H1 (cell line): ENCODE data around the gene CCDC154. TPM values are rescaled to one million over a fixed set of nuclear protein-coding genes. Genes with fewer than 3 reads are reported as not detected.

ENCODE experiments used
- CHD1 ChIP-seq: IDR thresholded peaks from 2 replicates; pipeline ENCODE4 v1.6.1; 2012; ENCODE audit warnings: low read depth, low read length, improper control_type of control experiment
- EGR1 ChIP-seq: IDR thresholded peaks from 2 replicates; pipeline ENCODE4 v1.6.1; 2011; ENCODE audit warnings: low read depth, low read length, borderline replicate concordance
- HDAC2 ChIP-seq, 2 experiments: fragments of 300-600 bp in 1 of 2; sonication (generic) in 1 of 2; IDR thresholded peaks; 2 replicates each; pipeline ENCODE4 v1.6.1; 2011 to 2012; ENCODE audit warnings: low read depth in 2 of 2, low read length in 2 of 2, mild to moderate bottlenecking in 2 of 2, moderate library complexity in 2 of 2, borderline replicate concordance in 1 of 2, inconsistent platforms in 1 of 2
- POU5F1 ChIP-seq: IDR thresholded peaks from 2 replicates; pipeline ENCODE4 v1.6.1; 2011; ENCODE audit warnings: low read depth, mild to moderate bottlenecking, low read length, moderate library complexity
- TAF7 ChIP-seq: optimal IDR thresholded peaks from 2 replicates; pipeline ENCODE3; 2011; ENCODE audit warnings: low read depth, mild to moderate bottlenecking, inconsistent platforms, low read length, moderate library complexity, borderline replicate concordance
- TEAD4 ChIP-seq: IDR thresholded peaks from 2 replicates; pipeline ENCODE4 v1.6.1; 2012; ENCODE audit warnings: low read depth, low read length, inconsistent platforms, mixed read lengths
- polyA plus RNA-seq, 7 experiments: library from polyadenylated mRNA; depleted of rRNA in 3 of 7; stranded (reverse) in 5 of 7; unstranded in 2 of 7; fragments of >200 nt in 5 of 7; fragments of 200-250 nt in 2 of 7; gene quantifications; 1 replicate in 5 of 7; 2 replicates in 1 of 7; 4 replicates in 1 of 7; pipeline versions ENCODE4 v1.2.1 to v1.2.3, GENCODE V29; 2011 to 2013; ENCODE audit warnings: missing spikeins in 2 of 7, mixed read lengths in 2 of 7
- total RNA-seq: library from RNA; stranded (reverse); fragmentation: NEBNext Ultra II Directional; extraction: Animal tissue kit (Norgen Biotek cat#: 25700); gene quantifications from 2 replicates; pipeline ENCODE4 v1.2.1, GENCODE V29; 2021
- TF ChIP-seq, protein P1 (sequence below): fragments of 300-600 bp; sonication (generic); IDR thresholded peaks from 2 replicates; pipeline ENCODE4 v1.7.1; 2012; ENCODE audit warnings: low read length, moderate library complexity, mild to moderate bottlenecking, inconsistent platforms; ENCODE audit not compliant: insufficient replicate concordance

Gene CCDC154
- total and polyA plus RNA-seq, 2 of the 8 experiments (the other 6 are each of a cell fraction or from before 2014, with no cell fraction given): 0.15 to 0.88 TPM

DNA sequence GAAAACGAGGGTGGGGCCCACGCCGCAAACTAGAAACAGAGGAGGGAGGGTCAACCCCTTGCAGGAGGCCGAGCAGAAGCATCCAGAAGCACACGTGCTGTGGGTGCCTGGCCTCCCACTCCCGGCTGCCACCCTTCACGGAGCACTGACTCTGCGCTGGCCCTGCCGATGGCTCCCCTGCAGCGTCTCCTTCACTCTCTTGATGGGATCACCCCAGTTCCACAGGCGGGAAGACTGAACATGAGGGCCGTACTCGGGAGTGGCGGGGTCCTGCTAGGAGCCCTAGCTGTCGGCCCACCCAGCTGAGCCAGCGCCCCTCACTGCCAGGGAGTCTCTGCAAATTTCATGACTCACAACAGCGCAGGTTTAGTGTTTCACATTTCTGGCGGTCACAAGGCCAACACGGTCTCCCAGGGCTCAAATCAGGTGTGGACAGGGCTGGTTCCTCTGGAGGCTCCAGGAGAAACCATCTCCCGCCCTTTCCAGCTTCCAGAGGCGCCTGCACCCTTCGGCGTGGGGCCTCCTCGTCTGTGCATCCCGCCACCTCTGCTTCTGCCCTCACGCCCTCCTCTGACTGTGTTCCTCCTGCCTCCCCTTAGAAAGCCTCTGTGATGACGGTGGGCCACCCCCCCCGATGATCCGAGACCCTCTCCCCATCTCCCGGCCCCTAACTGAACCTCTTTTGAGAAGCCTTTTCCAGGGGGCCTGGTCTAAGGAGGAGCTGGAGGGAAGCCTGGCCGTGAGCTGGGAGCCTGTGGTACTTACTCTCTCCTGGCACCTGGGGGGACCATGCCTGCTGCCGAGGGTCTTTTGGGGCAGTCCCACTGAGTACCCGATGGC, 42.4 kb upstream of the CCDC154 start (continued):
- TF ChIP-seq, protein P1, sequence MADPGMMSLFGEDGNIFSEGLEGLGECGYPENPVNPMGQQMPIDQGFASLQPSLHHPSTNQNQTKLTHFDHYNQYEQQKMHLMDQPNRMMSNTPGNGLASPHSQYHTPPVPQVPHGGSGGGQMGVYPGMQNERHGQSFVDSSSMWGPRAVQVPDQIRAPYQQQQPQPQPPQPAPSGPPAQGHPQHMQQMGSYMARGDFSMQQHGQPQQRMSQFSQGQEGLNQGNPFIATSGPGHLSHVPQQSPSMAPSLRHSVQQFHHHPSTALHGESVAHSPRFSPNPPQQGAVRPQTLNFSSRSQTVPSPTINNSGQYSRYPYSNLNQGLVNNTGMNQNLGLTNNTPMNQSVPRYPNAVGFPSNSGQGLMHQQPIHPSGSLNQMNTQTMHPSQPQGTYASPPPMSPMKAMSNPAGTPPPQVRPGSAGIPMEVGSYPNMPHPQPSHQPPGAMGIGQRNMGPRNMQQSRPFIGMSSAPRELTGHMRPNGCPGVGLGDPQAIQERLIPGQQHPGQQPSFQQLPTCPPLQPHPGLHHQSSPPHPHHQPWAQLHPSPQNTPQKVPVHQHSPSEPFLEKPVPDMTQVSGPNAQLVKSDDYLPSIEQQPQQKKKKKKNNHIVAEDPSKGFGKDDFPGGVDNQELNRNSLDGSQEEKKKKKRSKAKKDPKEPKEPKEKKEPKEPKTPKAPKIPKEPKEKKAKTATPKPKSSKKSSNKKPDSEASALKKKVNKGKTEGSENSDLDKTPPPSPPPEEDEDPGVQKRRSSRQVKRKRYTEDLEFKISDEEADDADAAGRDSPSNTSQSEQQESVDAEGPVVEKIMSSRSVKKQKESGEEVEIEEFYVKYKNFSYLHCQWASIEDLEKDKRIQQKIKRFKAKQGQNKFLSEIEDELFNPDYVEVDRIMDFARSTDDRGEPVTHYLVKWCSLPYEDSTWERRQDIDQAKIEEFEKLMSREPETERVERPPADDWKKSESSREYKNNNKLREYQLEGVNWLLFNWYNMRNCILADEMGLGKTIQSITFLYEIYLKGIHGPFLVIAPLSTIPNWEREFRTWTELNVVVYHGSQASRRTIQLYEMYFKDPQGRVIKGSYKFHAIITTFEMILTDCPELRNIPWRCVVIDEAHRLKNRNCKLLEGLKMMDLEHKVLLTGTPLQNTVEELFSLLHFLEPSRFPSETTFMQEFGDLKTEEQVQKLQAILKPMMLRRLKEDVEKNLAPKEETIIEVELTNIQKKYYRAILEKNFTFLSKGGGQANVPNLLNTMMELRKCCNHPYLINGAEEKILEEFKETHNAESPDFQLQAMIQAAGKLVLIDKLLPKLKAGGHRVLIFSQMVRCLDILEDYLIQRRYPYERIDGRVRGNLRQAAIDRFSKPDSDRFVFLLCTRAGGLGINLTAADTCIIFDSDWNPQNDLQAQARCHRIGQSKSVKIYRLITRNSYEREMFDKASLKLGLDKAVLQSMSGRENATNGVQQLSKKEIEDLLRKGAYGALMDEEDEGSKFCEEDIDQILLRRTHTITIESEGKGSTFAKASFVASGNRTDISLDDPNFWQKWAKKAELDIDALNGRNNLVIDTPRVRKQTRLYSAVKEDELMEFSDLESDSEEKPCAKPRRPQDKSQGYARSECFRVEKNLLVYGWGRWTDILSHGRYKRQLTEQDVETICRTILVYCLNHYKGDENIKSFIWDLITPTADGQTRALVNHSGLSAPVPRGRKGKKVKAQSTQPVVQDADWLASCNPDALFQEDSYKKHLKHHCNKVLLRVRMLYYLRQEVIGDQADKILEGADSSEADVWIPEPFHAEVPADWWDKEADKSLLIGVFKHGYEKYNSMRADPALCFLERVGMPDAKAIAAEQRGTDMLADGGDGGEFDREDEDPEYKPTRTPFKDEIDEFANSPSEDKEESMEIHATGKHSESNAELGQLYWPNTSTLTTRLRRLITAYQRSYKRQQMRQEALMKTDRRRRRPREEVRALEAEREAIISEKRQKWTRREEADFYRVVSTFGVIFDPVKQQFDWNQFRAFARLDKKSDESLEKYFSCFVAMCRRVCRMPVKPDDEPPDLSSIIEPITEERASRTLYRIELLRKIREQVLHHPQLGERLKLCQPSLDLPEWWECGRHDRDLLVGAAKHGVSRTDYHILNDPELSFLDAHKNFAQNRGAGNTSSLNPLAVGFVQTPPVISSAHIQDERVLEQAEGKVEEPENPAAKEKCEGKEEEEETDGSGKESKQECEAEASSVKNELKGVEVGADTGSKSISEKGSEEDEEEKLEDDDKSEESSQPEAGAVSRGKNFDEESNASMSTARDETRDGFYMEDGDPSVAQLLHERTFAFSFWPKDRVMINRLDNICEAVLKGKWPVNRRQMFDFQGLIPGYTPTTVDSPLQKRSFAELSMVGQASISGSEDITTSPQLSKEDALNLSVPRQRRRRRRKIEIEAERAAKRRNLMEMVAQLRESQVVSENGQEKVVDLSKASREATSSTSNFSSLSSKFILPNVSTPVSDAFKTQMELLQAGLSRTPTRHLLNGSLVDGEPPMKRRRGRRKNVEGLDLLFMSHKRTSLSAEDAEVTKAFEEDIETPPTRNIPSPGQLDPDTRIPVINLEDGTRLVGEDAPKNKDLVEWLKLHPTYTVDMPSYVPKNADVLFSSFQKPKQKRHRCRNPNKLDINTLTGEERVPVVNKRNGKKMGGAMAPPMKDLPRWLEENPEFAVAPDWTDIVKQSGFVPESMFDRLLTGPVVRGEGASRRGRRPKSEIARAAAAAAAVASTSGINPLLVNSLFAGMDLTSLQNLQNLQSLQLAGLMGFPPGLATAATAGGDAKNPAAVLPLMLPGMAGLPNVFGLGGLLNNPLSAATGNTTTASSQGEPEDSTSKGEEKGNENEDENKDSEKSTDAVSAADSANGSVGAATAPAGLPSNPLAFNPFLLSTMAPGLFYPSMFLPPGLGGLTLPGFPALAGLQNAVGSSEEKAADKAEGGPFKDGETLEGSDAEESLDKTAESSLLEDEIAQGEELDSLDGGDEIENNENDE: no peak
- no peak for TF ChIP-seq POU5F1
- TF ChIP-seq HDAC2 (IDR thresholded peaks at IDR 0.05; ENCODE audit: borderline replicate concordance in 1 of 2, low read depth in 2 of 2, low read length in 2 of 2): no peak
- no peak for TF ChIP-seq CHD1
- no peak for TF ChIP-seq TEAD4
- TF ChIP-seq TAF7: no peak
- no peak for TF ChIP-seq EGR1
